ENCODE measurements around the gene NRDE2. TPM values are rescaled to one million over a fixed set of nuclear protein-coding genes. Genes with fewer than 3 reads are reported as not detected.
"Not testable (repeated sequence)": the region's sequence is repeated elsewhere in the genome, so short reads cannot be mapped to it uniquely, and the experiment has no call there.

NRDE2 gene
- total and polyA plus RNA-seq, 2 experiments from 2014 or later: 7.9 to 13.1 TPM

DNA sequence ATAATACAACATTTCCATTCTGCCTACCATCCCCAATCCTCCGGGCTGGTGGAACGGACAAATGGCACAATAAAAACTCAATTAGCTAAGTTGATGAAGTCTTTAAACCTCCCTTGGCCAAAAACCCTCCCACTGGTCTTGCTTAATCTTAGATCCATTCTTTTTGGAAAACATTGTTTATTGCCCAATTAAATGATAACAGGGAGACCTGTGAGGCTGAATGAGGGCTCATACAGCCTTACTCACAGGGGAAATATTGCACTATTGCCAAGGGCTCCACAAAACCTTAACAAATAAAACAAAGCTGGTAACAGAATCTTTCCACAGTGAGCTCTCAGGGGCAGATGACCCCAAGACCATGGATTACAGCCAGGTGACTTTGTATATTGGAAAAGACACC lies 83.1 kb downstream of the NRDE2 start:
- Histone ChIP-seq H3K36me3 (no peaks in the 10 kb centered on the region), H3K27me3 (peaks cover 21% of the 10 kb centered on the region), H3K4me3 (no peak overlapping the region), H3K9me3 (ENCODE audit: low read depth) (no peaks in the 10 kb centered on the region), H3K27ac (no peak overlapping the region), H3K4me1 (ENCODE audit: low read depth) (no peaks in the 10 kb centered on the region)
- peak in 1 of 2 donors; percentile 23 for DNase-seq (ENCODE audit: low read depth in 1 of 2, low spot score in 1 of 2)
- TF ChIP-seq, protein P1, sequence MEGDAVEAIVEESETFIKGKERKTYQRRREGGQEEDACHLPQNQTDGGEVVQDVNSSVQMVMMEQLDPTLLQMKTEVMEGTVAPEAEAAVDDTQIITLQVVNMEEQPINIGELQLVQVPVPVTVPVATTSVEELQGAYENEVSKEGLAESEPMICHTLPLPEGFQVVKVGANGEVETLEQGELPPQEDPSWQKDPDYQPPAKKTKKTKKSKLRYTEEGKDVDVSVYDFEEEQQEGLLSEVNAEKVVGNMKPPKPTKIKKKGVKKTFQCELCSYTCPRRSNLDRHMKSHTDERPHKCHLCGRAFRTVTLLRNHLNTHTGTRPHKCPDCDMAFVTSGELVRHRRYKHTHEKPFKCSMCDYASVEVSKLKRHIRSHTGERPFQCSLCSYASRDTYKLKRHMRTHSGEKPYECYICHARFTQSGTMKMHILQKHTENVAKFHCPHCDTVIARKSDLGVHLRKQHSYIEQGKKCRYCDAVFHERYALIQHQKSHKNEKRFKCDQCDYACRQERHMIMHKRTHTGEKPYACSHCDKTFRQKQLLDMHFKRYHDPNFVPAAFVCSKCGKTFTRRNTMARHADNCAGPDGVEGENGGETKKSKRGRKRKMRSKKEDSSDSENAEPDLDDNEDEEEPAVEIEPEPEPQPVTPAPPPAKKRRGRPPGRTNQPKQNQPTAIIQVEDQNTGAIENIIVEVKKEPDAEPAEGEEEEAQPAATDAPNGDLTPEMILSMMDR (IDR thresholded peaks at IDR 0.05; ENCODE audit: low read depth, low read length): no peak

DNA sequence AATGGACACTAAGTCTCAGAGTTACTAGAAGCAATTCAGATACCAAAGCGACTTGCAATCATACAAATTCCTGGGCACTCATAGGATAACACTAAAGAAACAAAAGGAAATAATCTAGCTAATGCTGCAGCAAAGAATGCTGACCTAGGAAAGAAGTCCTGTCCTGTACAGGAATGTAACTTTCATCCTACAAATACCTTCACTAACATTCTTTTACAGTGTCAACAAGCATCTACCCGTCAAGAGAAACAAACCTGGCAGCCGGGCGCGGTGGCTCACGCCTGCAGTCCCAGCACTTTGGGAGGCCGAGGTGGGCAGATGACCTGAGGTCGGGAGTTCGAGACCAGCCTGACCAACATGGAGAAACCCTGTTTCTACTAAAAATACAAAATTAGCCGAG lies 84.3 kb downstream of the NRDE2 start:
- not testable (repeated sequence) for H3K4me1 ChIP-seq (ENCODE audit: low read depth); H3K36me3 ChIP-seq; H3K27ac ChIP-seq; DNase-seq (ENCODE audit: low read depth in 1 of 2, low spot score in 1 of 2); H3K4me3 ChIP-seq; H3K9me3 ChIP-seq (ENCODE audit: low read depth); H3K27me3 ChIP-seq

DNA sequence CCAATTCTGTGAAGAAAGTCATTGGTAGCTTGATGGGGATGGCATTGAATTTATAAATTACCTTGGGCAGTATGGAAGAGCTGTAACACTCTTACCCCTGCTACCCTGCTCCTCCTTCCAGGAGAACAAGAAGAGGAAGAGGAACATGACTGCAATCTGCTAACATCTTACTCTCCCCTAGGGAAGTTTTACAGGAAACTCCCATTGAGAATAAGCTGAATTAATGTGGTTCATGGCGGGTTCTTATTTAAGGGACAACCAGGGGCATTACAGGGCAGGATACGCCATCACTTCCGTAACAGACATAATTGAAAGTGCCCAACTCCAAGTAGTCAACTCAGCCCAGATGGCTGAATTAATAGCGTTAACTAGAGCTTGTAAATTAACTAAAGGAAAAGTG lies 84.8 kb downstream of the NRDE2 start:
- no peak overlapping the region for H3K27ac ChIP-seq
- H3K27me3 ChIP-seq: peaks cover 4% of the 10 kb centered on the region
- TF ChIP-seq, protein P1 (IDR thresholded peaks at IDR 0.05; ENCODE audit: low read depth, low read length): no peak
- H3K36me3 ChIP-seq: no peaks in the 10 kb centered on the region
- DNase-seq (ENCODE audit: low read depth in 1 of 2, low spot score in 1 of 2): no peak
- H3K4me1 ChIP-seq (ENCODE audit: low read depth): no peaks in the 10 kb centered on the region
- H3K9me3 ChIP-seq (ENCODE audit: low read depth): no peaks in the 10 kb centered on the region
- H3K4me3 ChIP-seq: no peak overlapping the region

DNA sequence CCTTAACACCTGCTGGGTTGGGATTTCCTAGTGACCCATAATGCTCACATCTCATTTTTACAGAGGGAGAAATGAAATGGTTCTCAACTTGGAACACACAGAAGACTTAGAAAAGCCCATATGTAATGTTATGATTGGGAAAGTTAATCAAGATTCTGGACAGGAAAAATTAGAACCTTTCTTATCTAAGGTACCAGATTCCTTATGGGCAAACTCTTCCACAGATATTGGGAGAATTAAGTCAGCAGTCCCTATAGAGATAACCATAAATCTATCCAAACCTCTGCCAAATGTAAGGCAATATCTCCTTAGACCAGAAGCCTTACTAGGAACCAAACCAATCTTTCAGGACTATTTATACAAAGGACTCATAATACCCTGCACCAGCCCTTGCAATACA lies 89.3 kb downstream of the NRDE2 start:
- Histone ChIP-seq H3K4me1 (ENCODE audit: low read depth) (no peaks in the 10 kb centered on the region), H3K27ac (no peak overlapping the region), H3K9me3 (ENCODE audit: low read depth) (no peaks in the 10 kb centered on the region), H3K4me3 (no peak overlapping the region), H3K36me3 (no peaks in the 10 kb centered on the region), H3K27me3 (no peaks in the 10 kb centered on the region)
- DNase-seq (ENCODE audit: low read depth in 1 of 2, low spot score in 1 of 2): no peak
- TF ChIP-seq, protein P1 (IDR thresholded peaks at IDR 0.05; ENCODE audit: low read depth, low read length): no peak

DNA sequence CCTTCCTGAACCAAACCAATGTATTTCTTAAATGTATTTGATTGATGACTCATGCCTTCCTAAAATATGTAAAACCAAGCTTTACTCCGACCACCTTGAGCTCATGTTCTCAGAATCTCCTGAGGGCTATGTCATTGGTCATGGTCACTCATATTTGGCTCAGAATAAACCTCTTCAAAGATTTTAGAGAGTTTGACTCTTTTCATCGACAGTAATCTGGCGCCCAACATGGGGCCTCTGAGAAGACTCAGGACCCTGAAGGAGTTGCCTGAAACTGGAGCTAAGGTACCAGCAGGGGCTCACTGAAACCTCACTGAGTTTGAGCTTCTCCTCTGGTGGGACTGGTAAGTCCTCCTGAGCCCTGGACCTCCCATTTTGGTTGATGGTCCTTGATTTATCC lies 92.6 kb downstream of the NRDE2 start:
- no peaks in the 10 kb centered on the region for H3K4me1 ChIP-seq (ENCODE audit: low read depth)
- TF ChIP-seq, protein P1 (IDR thresholded peaks at IDR 0.05; ENCODE audit: low read depth, low read length): no peak
- H3K27ac ChIP-seq: no peak overlapping the region
- no peaks in the 10 kb centered on the region for H3K9me3 ChIP-seq (ENCODE audit: low read depth)
- no peaks in the 10 kb centered on the region for H3K36me3 ChIP-seq
- no peak overlapping the region for H3K4me3 ChIP-seq
- peaks cover 8% of the 10 kb centered on the region for H3K27me3 ChIP-seq
- DNase-seq (ENCODE audit: low read depth in 1 of 2, low spot score in 1 of 2): peak in 1 of 2 donors; percentile 13

DNA sequence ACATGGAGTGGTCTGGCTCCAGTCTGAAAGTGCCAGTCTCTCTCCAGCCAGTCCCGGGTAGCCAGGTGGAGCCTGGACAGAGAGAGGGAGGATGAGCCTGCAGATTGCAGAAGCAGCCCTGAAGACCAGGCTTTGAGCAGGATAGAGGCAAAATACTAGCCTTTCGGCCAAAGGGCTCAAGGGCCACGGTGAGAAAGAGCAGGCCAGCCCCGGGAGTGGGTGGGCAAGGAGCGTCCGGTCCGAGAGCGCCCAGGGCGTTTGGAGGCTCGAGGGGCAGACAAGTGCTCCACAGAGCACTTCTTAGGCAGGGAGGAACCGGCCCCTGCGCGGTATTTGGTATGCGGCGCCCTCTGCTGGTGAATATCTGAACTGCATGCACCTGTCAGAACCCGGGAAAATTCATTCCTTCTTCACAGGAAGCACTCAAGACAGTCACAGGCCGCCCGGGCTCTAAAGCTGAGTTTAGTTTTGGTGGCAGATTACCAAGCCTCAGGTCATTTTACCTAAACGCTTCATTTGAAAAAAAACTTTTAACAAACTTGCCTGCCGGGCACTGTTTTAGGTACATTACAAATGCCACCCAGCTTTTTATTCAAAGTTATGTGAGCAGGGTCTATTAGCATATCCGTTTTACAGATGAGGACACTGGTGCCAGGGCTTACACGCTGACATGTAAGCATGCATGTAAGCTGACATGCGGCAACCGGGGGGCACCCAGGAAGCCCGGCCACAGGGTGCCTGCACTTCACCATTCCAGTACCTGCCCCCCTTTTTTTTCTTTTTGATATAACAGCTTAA lies 96.4 kb downstream of the NRDE2 start:
- TF ChIP-seq, protein P1 (IDR thresholded peaks at IDR 0.05; ENCODE audit: low read depth, low read length): peak; percentile 86
- Histone ChIP-seq H3K4me3 (no peak overlapping the region), H3K27ac (no peak overlapping the region), H3K4me1 (ENCODE audit: low read depth) (no peaks in the 10 kb centered on the region), H3K36me3 (no peaks in the 10 kb centered on the region), H3K27me3 (peaks cover 8% of the 10 kb centered on the region), H3K9me3 (ENCODE audit: low read depth) (no peaks in the 10 kb centered on the region)
- peak; percentile 72 to 80 for DNase-seq (ENCODE audit: low read depth in 1 of 2, low spot score in 1 of 2)

DNA sequence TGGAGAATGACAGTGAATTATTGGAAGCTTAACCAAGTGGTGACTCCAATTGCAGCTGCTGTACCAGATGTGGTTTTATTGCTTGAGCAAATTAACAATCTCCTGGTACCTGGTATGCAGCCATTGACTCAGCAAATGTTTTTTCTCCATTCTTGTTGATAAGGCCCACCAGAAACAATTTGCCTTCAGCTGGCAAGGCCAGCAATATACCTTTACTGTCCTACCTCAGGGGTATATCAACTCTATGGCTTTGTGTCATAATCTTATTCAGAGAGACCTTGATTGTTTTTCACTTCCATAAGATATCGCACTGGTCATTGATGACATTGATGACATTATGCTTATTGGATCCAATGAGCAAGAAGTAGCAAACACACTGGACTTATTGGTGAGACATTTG lies 101.8 kb downstream of the NRDE2 start:
- not testable (repeated sequence) for H3K4me3 ChIP-seq; DNase-seq (ENCODE audit: low read depth in 1 of 2, low spot score in 1 of 2); H3K9me3 ChIP-seq (ENCODE audit: low read depth); H3K36me3 ChIP-seq; H3K27me3 ChIP-seq; H3K4me1 ChIP-seq (ENCODE audit: low read depth); H3K27ac ChIP-seq
